Stimulated activated CD4-positive, alpha-beta T cell treated with anti-CD3 and anti-CD28 coated beads, Interleukin-2, amount 100 ng/mL, for 24 hours (primary cell): ENCODE data around the gene RRP1B.
A peak's percentile ranks its signal among the peaks of the same experiment; 100 is the strongest.
"Not testable (repeated sequence)": the region's sequence is repeated elsewhere in the genome, so short reads cannot be mapped to it uniquely, and the experiment has no call there.

Experiments
- DNase-seq, 2 donors: peaks; one replicate each; pipeline ENCODE4 v3.0.0-alpha.2; 2020

RRP1B gene

GRCh38 chr21:43644071-43644470 is 15.3 kb upstream of the RRP1B start:
- no peak for DNase-seq

GRCh38 chr21:43644609-43645008 is 14.8 kb upstream of the RRP1B start:
- no peak for DNase-seq

- DNase-seq, result no peak
Observed at GRCh38 chr21:43645136-43645891, 14.0 kb upstream of the RRP1B start.

- DNase-seq, result no peak
Observed at GRCh38 chr21:43645976-43646375, 13.4 kb upstream of the RRP1B start.

- peak; percentile 88 to 90 for DNase-seq
Observed at GRCh38 chr21:43646550-43647260, 12.7 kb upstream of the RRP1B start.

- no peak for DNase-seq
Observed at GRCh38 chr21:43648171-43648570, 11.2 kb upstream of the RRP1B start.

GRCh38 chr21:43651926-43652325 is 7.4 kb upstream of the RRP1B start:
- DNase-seq, result not testable (repeated sequence)

GRCh38 chr21:43652616-43653015 is 6.7 kb upstream of the RRP1B start:
- no peak for DNase-seq

GRCh38 chr21:43653626-43654025 is 5.7 kb upstream of the RRP1B start:
- DNase-seq, result peak in 1 of 2 donors; percentile 6

- no peak for DNase-seq
Observed at GRCh38 chr21:43654806-43655489, 4.4 kb upstream of the RRP1B start.

- DNase-seq, result no peak
Observed at GRCh38 chr21:43657355-43658087, 1.8 kb upstream of the RRP1B start.

- no peak for DNase-seq
Observed at GRCh38 chr21:43658088-43658741, 1.1 kb upstream of the RRP1B start.

- DNase-seq, result no peak
Observed at GRCh38 chr21:43658769-43659135, 608 bp upstream of the RRP1B start.

- no peak for DNase-seq
Observed at GRCh38 chr21:43662286-43662685, 2.9 kb downstream of the RRP1B start.

- no peak for DNase-seq
Observed at GRCh38 chr21:43663033-43663432, 3.7 kb downstream of the RRP1B start.

GRCh38 chr21:43664358-43664757 is 5.0 kb downstream of the RRP1B start:
- DNase-seq, result no peak

GRCh38 chr21:43665879-43666278 is 6.5 kb downstream of the RRP1B start:
- no peak for DNase-seq

- DNase-seq, result no peak
Observed at GRCh38 chr21:43667191-43667904, 8.0 kb downstream of the RRP1B start.

- no peak for DNase-seq
Observed at GRCh38 chr21:43669828-43670605, 10.7 kb downstream of the RRP1B start.

- no peak for DNase-seq
Observed at GRCh38 chr21:43675871-43676270, 16.5 kb downstream of the RRP1B start.

GRCh38 chr21:43676391-43676790 is 17.0 kb downstream of the RRP1B start:
- DNase-seq, result no peak
